Measurements from ENCODE around the gene ULK3. TPM values are rescaled to one million over a fixed set of nuclear protein-coding genes. Genes with fewer than 3 reads are reported as not detected.

The ULK3 gene
- total RNA-seq, 1 donor from 2014 or later: 46.4 TPM

DNA sequence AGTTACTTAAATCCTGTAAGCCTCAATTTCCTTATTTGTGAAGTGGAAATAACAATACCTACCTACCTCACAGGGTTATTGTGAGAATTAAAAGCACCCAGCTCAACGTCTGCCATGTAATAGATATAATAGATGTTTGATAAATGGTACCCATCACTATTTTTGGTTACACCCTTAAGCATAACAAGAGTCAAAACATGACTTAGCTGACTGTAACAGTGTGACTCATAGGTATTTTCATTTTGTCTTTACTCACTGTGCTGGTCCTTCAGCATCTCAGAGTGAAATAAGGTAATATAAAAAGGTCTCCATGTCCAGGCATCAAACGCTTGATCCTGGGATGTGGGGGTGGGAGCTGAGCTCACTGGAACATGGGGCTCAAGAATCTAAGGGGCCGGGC is 13.5 kb downstream of the ULK3 start:
- Mint-ChIP-seq H3K27ac (no peak overlapping the region), H3K4me3 (no peak overlapping the region), H3K9me3 (no peaks in the 10 kb centered on the region), H3K4me1 (ENCODE audit: unreplicated experiment) (no peaks in the 10 kb centered on the region), H3K36me3 (no peaks in the 10 kb centered on the region), H3K27me3 (peaks cover 58% of the 10 kb centered on the region)
- TF ChIP-seq, protein P1, sequence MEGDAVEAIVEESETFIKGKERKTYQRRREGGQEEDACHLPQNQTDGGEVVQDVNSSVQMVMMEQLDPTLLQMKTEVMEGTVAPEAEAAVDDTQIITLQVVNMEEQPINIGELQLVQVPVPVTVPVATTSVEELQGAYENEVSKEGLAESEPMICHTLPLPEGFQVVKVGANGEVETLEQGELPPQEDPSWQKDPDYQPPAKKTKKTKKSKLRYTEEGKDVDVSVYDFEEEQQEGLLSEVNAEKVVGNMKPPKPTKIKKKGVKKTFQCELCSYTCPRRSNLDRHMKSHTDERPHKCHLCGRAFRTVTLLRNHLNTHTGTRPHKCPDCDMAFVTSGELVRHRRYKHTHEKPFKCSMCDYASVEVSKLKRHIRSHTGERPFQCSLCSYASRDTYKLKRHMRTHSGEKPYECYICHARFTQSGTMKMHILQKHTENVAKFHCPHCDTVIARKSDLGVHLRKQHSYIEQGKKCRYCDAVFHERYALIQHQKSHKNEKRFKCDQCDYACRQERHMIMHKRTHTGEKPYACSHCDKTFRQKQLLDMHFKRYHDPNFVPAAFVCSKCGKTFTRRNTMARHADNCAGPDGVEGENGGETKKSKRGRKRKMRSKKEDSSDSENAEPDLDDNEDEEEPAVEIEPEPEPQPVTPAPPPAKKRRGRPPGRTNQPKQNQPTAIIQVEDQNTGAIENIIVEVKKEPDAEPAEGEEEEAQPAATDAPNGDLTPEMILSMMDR (conservative IDR thresholded peaks at IDR 0.05): no peak
- DNase-seq (ENCODE audit: extremely low spot score, unreplicated experiment): no peak

DNA sequence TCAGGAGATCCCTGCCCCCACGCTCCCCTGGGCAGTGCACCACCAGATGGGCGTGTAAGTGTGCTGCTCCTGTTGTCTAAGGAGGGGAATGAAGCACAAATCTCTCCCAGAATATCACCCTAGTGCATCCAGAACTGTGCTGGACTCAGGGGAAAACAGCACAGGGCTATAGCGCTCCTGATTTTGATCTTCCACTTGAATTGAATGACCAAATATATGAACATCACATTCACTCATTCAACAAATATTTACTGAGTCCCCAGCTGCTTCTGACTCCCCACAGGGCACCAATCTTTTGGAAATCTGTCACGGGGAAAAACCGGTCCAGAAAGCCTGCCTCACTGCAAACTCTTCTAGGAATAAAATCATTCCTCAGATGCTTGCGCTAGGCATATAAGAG is 14.1 kb downstream of the ULK3 start:
- H3K27ac Mint-ChIP-seq: no peak overlapping the region
- H3K9me3 Mint-ChIP-seq: no peaks in the 10 kb centered on the region
- DNase-seq (ENCODE audit: extremely low spot score, unreplicated experiment): no peak
- no peak overlapping the region for H3K4me3 Mint-ChIP-seq
- H3K36me3 Mint-ChIP-seq: no peaks in the 10 kb centered on the region
- H3K4me1 Mint-ChIP-seq (ENCODE audit: unreplicated experiment): no peaks in the 10 kb centered on the region
- TF ChIP-seq, protein P1 (conservative IDR thresholded peaks at IDR 0.05): no peak
- H3K27me3 Mint-ChIP-seq: peaks cover 64% of the 10 kb centered on the region

DNA sequence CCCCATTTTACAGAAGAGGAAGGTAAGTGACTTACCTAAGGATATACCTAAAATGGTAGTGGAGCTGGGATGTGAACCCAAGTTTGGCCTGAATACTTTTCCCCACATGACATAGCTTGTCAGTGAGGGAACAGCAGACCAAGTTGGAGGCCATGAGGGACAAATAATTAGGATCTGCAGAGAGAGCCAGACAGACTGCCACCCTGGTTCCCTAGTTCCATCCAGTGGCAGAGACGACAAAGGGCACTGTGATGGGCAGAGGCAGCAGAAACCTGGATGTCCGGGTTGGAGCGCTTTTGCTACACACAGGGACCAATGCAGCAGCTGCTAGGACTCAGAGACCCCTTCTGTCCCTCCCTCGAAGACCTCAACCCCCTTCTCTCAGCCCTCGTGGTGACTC is 15.3 kb downstream of the ULK3 start:
- Mint-ChIP-seq H3K4me3 (no peak overlapping the region), H3K9me3 (no peaks in the 10 kb centered on the region), H3K27me3 (peaks cover 69% of the 10 kb centered on the region), H3K36me3 (no peaks in the 10 kb centered on the region), H3K27ac (no peak overlapping the region), H3K4me1 (ENCODE audit: unreplicated experiment) (no peaks in the 10 kb centered on the region)
- DNase-seq (ENCODE audit: extremely low spot score, unreplicated experiment): no peak
- TF ChIP-seq, protein P1 (conservative IDR thresholded peaks at IDR 0.05): no peak

DNA sequence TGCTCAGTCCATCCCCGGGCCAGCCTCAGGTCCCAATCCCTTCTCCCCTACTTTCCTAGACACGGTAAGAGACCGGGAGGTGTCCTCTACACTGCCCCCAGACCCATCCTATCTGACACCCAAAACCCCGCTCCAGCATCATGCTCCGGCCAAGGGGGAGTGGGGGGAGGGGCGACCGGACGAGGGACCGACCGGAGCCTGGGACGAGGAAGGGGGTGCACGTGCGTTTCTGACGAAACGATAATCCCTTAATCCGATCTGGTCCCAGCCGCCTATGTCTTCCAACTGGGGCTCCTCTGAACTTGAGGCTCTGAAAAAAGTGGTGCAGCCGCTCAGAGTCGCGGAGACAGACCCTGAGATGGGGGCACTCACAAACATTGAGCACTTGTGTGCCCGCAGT is 16.0 kb downstream of the ULK3 start:
- peaks cover 74% of the 10 kb centered on the region for H3K27me3 Mint-ChIP-seq

DNA sequence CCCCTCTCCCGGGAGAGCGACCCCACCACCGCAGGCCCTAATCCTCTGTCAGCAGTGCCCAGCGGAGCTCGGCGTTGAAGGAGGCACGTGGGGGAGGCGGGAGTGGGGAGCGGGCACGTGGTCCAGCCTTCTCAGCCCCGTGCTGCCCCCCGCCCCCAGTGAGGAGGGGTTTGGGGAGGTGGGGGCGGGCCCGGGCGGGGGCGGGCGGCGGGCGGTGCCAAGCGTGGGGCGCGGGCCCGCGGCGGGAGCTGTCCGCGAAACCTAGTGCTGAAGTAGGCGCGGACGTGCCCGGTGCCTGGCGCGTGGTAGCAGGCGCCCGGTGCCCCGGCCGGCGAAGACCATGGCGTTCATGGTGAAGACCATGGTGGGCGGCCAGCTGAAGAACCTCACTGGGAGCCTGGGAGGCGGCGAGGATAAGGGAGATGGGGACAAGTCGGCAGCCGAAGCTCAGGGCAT is 16.6 kb downstream of the ULK3 start, which contains the start of gene CPLX3:
TSS of gene CPLX3 (plus strand) at position 264 of the 456 bp plus-strand sequence. CDS start at position 341, 77 bp downstream.
- Mint-ChIP-seq H3K4me3 (no peak within 1 kb of the TSS), H3K27ac (no peak within 1 kb of the TSS), H3K9me3 (no peaks in the 10 kb centered on the region), H3K27me3 (peaks cover 76% of the 10 kb centered on the region), H3K36me3 (no peaks in the 10 kb centered on the region), H3K4me1 (ENCODE audit: unreplicated experiment) (no peaks in the 10 kb centered on the region)
- TF ChIP-seq, protein P1 (conservative IDR thresholded peaks at IDR 0.05): no peak
- DNase-seq (ENCODE audit: extremely low spot score, unreplicated experiment): no peak

More for the DNA sequence above, 16.0 kb downstream of the ULK3 start:
- Mint-ChIP-seq H3K4me1 (ENCODE audit: unreplicated experiment) (no peaks in the 10 kb centered on the region), H3K27ac (no peak overlapping the region), H3K4me3 (no peak overlapping the region), H3K36me3 (no peaks in the 10 kb centered on the region), H3K9me3 (no peaks in the 10 kb centered on the region)
- TF ChIP-seq, protein P1 (conservative IDR thresholded peaks at IDR 0.05): no peak
- DNase-seq (ENCODE audit: extremely low spot score, unreplicated experiment): no peak

DNA sequence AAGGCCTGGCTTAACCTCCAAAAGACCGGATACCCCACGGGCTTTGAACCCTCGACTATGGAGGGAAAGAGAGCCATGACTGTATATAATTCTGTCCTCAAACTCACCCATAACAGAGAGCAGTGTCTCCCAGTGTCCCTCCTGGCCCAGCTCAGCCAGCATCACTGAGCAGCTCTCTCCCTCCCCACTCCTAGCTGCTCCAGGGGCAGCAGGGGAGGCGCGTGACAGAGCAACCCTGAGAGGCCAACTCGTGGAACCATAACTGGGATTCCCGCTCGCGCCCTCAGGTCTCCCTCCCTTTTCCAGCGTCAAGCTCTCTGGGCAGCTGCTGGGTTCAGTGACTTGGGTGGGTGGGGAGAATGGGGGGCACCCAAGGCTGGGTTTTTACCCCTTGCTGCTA is 17.1 kb downstream of the ULK3 start:
- TF ChIP-seq, protein P1 (conservative IDR thresholded peaks at IDR 0.05): no peak
- Mint-ChIP-seq H3K27ac (no peak overlapping the region), H3K27me3 (peaks cover 76% of the 10 kb centered on the region), H3K4me3 (no peak overlapping the region), H3K9me3 (no peaks in the 10 kb centered on the region), H3K36me3 (no peaks in the 10 kb centered on the region), H3K4me1 (ENCODE audit: unreplicated experiment) (no peaks in the 10 kb centered on the region)
- DNase-seq (ENCODE audit: extremely low spot score, unreplicated experiment): no peak
